OCI-LY1 (cell line): ENCODE data around the gene ACSF2.

ENCODE experiments used
- EZH2 ChIP-seq: fragments of 200-600 bp; sonication (generic), shearing (Covaris generic); IDR thresholded peaks from 2 replicates; pipeline ENCODE4 v1.8.0; 2017; ENCODE audit warnings: borderline replicate concordance, mixed run types, mild to moderate bottlenecking, antibody characterized with exemption, low read length, moderate library complexity, mixed read lengths
- TF ChIP-seq, protein P1 (sequence below): fragments of 200-600 bp; sonication (generic), shearing (Covaris generic); IDR thresholded peaks from 2 replicates; pipeline ENCODE4 v1.5.1; 2017; ENCODE audit warnings: mild to moderate bottlenecking, antibody characterized with exemption, low read length, moderate library complexity, mixed read lengths

DNA sequence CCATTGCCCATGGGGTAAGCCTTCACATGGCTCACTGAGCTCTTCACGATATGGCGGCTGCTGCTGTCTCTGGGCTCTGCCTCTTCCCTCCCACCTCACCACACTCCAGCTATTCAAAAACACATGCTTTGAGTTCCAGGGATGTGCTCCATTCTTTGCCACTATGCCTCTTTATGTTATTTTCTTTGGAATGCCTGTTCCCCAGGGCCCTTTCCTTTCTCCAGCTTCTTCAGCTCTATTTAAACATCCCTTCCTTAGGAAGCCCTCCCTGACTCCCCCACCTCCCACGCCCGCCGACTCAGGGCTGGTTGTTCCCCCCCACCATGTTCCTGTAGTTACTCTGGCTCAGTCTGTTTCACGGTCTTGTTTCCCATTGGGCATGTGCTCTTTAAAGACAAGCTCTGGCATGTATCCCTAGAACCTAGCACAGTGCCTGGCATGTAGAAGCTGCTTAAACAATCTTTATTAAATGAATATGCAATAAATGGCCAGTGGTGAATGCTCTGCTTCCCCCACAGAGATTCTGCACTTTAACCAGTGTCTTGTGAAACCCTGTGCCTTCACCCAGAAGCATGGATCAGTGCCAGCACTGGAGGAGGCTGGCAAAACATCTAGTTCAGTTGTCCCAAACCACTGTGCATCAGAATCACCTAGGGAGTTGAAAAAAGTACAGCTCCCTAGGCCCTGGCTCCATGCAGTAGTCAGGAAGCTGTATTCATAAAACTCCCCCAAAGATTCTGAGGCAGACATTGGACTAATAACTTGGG, 89.1 kb downstream of the ACSF2 start:
- TF ChIP-seq, protein P1, sequence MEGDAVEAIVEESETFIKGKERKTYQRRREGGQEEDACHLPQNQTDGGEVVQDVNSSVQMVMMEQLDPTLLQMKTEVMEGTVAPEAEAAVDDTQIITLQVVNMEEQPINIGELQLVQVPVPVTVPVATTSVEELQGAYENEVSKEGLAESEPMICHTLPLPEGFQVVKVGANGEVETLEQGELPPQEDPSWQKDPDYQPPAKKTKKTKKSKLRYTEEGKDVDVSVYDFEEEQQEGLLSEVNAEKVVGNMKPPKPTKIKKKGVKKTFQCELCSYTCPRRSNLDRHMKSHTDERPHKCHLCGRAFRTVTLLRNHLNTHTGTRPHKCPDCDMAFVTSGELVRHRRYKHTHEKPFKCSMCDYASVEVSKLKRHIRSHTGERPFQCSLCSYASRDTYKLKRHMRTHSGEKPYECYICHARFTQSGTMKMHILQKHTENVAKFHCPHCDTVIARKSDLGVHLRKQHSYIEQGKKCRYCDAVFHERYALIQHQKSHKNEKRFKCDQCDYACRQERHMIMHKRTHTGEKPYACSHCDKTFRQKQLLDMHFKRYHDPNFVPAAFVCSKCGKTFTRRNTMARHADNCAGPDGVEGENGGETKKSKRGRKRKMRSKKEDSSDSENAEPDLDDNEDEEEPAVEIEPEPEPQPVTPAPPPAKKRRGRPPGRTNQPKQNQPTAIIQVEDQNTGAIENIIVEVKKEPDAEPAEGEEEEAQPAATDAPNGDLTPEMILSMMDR: no peak
- TF ChIP-seq EZH2: no peak
